Tibial artery (tissue), 4 donors: ENCODE results near the gene UPF2.

Experiments used
- DNase-seq, 2 donors: peaks; one replicate each; pipeline ENCODE4 v3.0.0-alpha.2; 2019
- H3K27ac ChIP-seq, 2 donors: fragments of 200-600 bp; sonication (generic) in 1 of 2; 1 replicate in 1 of 2; 2 replicates in 1 of 2; pipeline ENCODE4 v1.5.1; 2018 to 2019; ENCODE audit warnings: mild to moderate bottlenecking in 1 of 2
- H3K27me3 ChIP-seq, 2 donors: fragments of 200-600 bp; sonication (generic) in 1 of 2; one replicate each; pipeline versions ENCODE4 v1.5.1 to v1.6.0; 2016 to 2019
- H3K36me3 ChIP-seq, 3 donors: fragments of 200-600 bp; sonication (generic) in 2 of 3; one replicate each; pipeline ENCODE4 v1.5.1; 2016 to 2019; ENCODE audit warnings: mild to moderate bottlenecking in 2 of 3
- H3K4me1 ChIP-seq, 4 donors: fragments of 200-600 bp; sonication (generic) in 2 of 4; 1 replicate in 3 of 4; 2 replicates in 1 of 4; pipeline ENCODE4 v1.5.1; 2016 to 2019
- H3K4me3 ChIP-seq, 2 donors: fragments of 200-600 bp; sonication (generic) in 1 of 2; 1 replicate in 1 of 2; 2 replicates in 1 of 2; pipeline ENCODE4 v1.5.1; 2018 to 2019; ENCODE audit warnings: mild to moderate bottlenecking in 2 of 2
- H3K9me3 ChIP-seq, 3 donors: fragments of 200-600 bp; sonication (generic) in 1 of 3; one replicate each; pipeline ENCODE4 v1.5.1; 2016 to 2019
- CTCF ChIP-seq, 2 experiments: fragments of 200-600 bp in 1 of 2; fragments of 450-650 bp in 1 of 2; IDR thresholded peaks; one replicate each; pipeline ENCODE4 v1.5.1; 2017 to 2019; ENCODE audit warnings: antibody characterized with exemption in 2 of 2, mild to moderate bottlenecking in 1 of 2, moderate library complexity in 1 of 2
- intact Hi-C: fragments of 100-400 bp; cut with DNase I; formaldehyde crosslinking; loops from one replicate; pipeline ENCODE4 v1.15.0; 2023; ENCODE audit warnings: low total_unique reads

UPF2 gene

GRCh38 chr10:11936389-11937152 is 106.0 kb downstream of the UPF2 start:
- Histone ChIP-seq H3K4me3 (no peak overlapping the region), H3K9me3 (no peaks in the 10 kb centered on the region), H3K4me1 (no peaks in the 10 kb centered on the region), H3K36me3 (peaks cover 33 to 70% (median 58%) of the 10 kb centered on the region in 3 donors), H3K27ac (no peak overlapping the region), H3K27me3 (no peaks in the 10 kb centered on the region)
- no peak for DNase-seq
- intact Hi-C loops = no loop called here
- no peak for TF ChIP-seq CTCF (IDR thresholded peaks at IDR 0.05)

GRCh38 chr10:11934262-11934661 is 108.3 kb downstream of the UPF2 start:
- no peak for TF ChIP-seq CTCF (IDR thresholded peaks at IDR 0.05)
- Histone ChIP-seq H3K4me3 (no peak overlapping the region), H3K36me3 (peaks cover 44 to 71% (median 53%) of the 10 kb centered on the region in 3 donors), H3K27me3 (no peaks in the 10 kb centered on the region), H3K4me1 (no peaks in the 10 kb centered on the region), H3K9me3 (no peaks in the 10 kb centered on the region), H3K27ac (peak overlapping the region in 1 of 2 donors; percentile 17)
- intact Hi-C loops = no loop called here
- DNase-seq = no peak

GRCh38 chr10:11933577-11934223 is 108.9 kb downstream of the UPF2 start:
- H3K36me3 ChIP-seq = peaks cover 50 to 72% (median 54%) of the 10 kb centered on the region in 3 donors
- H3K9me3 ChIP-seq = no peaks in the 10 kb centered on the region
- TF ChIP-seq CTCF (IDR thresholded peaks at IDR 0.05) = no peak
- H3K4me1 ChIP-seq = no peaks in the 10 kb centered on the region
- peak overlapping the region in 1 of 2 donors; percentile 17 for H3K27ac ChIP-seq
- no peak overlapping the region for H3K4me3 ChIP-seq
- DNase-seq = no peak
- no peaks in the 10 kb centered on the region for H3K27me3 ChIP-seq
- intact Hi-C loops = no loop called here

- Histone ChIP-seq H3K27me3 (no peaks in the 10 kb centered on the region), H3K27ac (no peak overlapping the region), H3K36me3 (peaks cover 66 to 80% (median 69%) of the 10 kb centered on the region in 3 donors), H3K9me3 (no peaks in the 10 kb centered on the region), H3K4me3 (no peak overlapping the region), H3K4me1 (no peaks in the 10 kb centered on the region)
- intact Hi-C loops = no loop called here
- no peak for TF ChIP-seq CTCF (IDR thresholded peaks at IDR 0.05)
- DNase-seq = no peak
Measured at GRCh38 chr10:11931038-11931437, 111.6 kb downstream of the UPF2 start.

- Histone ChIP-seq H3K4me3 (no peak overlapping the region), H3K27ac (no peak overlapping the region), H3K36me3 (peaks cover 65 to 80% (median 66%) of the 10 kb centered on the region in 3 donors), H3K9me3 (no peaks in the 10 kb centered on the region), H3K4me1 (no peaks in the 10 kb centered on the region), H3K27me3 (no peaks in the 10 kb centered on the region)
- intact Hi-C loops = no loop called here
- DNase-seq = no peak
- TF ChIP-seq CTCF (IDR thresholded peaks at IDR 0.05) = no peak
Measured at GRCh38 chr10:11930312-11930978, 112.2 kb downstream of the UPF2 start.
